Liver (tissue), 3 donors: Measurements from ENCODE around the gene EXOC7.

Experiments used
- CTCF ChIP-seq: fragments of 150-350 bp; IDR thresholded peaks from 2 replicates; pipeline ENCODE4 v1.5.1; 2017; ENCODE audit warnings: improper control_type of control experiment, low read depth, low read length; ENCODE audit not compliant: missing input control
- EGR1 ChIP-seq, 2 donors: IDR thresholded peaks; 2 replicates each; pipeline ENCODE4 v1.6.1; 2016 to 2018; ENCODE audit warnings: antibody characterized with exemption in 2 of 2, low read depth in 2 of 2
- FOXA1 ChIP-seq: IDR thresholded peaks from 2 replicates; pipeline ENCODE4 v1.6.1; 2016; ENCODE audit warnings: antibody characterized with exemption
- RAD21 ChIP-seq, 2 donors: IDR thresholded peaks; 2 replicates each; pipeline ENCODE4 v1.6.1; 2016; ENCODE audit warnings: antibody characterized with exemption in 2 of 2, mild to moderate bottlenecking in 2 of 2
- REST ChIP-seq: IDR thresholded peaks from 2 replicates; pipeline ENCODE4 v1.6.1; 2016; ENCODE audit warnings: antibody characterized with exemption, mild to moderate bottlenecking
- TAF1 ChIP-seq: conservative IDR thresholded peaks from 2 replicates; pipeline ENCODE4 v1.6.1; 2016; ENCODE audit warnings: antibody characterized with exemption, mild to moderate bottlenecking
- YY1 ChIP-seq: IDR thresholded peaks from 2 replicates; pipeline ENCODE4 v1.6.1; 2016; ENCODE audit warnings: antibody characterized with exemption, mild to moderate bottlenecking
- ZBTB33 ChIP-seq: IDR thresholded peaks from 2 replicates; pipeline ENCODE4 v1.6.1; 2016; ENCODE audit warnings: antibody characterized with exemption
- donor health status: healthy.
- donor health status: healthy.

- TF ChIP-seq ZBTB33: no peak
- TF ChIP-seq CTCF: no peak
- TF ChIP-seq RAD21 (IDR thresholded peaks at IDR 0.05): no peak
- TF ChIP-seq REST: no peak
- no peak for TF ChIP-seq FOXA1
- no peak for TF ChIP-seq YY1
- TF ChIP-seq TAF1: no peak
- no peak for TF ChIP-seq EGR1 (IDR thresholded peaks at IDR 0.05; ENCODE audit: low read depth in 2 of 2)
Measured at GRCh38 chr17:76033139-76033538, 70.4 kb downstream of the EXOC7 start.
